Measurements from ENCODE around the gene CARNS1.

GRCh38 chr11:67382276-67383136, 33.0 kb upstream of the CARNS1 start:
- TF ChIP-seq CTCF (IDR thresholded peaks at IDR 0.05; ENCODE audit: low read depth, low read length, missing input control) (peak; percentile 99), MAX (IDR thresholded peaks at IDR 0.05) (no peak), GABPA (IDR thresholded peaks at IDR 0.05 in 1 of 2, conservative IDR thresholded peaks at IDR 0.05 in 1 of 2) (no peak), RAD21 (IDR thresholded peaks at IDR 0.05) (peak; percentile 99 to 100), HNF4G (IDR thresholded peaks at IDR 0.05) (no peak), SP1 (IDR thresholded peaks at IDR 0.05) (no peak), JUND (IDR thresholded peaks at IDR 0.05) (no peak), EGR1 (IDR thresholded peaks at IDR 0.05; ENCODE audit: low read depth in 2 of 2) (no peak)
- TF ChIP-seq, protein P1, sequence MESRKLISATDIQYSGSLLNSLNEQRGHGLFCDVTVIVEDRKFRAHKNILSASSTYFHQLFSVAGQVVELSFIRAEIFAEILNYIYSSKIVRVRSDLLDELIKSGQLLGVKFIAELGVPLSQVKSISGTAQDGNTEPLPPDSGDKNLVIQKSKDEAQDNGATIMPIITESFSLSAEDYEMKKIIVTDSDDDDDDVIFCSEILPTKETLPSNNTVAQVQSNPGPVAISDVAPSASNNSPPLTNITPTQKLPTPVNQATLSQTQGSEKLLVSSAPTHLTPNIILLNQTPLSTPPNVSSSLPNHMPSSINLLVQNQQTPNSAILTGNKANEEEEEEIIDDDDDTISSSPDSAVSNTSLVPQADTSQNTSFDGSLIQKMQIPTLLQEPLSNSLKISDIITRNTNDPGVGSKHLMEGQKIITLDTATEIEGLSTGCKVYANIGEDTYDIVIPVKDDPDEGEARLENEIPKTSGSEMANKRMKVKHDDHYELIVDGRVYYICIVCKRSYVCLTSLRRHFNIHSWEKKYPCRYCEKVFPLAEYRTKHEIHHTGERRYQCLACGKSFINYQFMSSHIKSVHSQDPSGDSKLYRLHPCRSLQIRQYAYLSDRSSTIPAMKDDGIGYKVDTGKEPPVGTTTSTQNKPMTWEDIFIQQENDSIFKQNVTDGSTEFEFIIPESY (IDR thresholded peaks at IDR 0.05) = no peak

All from liver (tissue), 3 donors.